Measurements from ENCODE around the gene CACNA2D2. TPM values are rescaled to one million over a fixed set of nuclear protein-coding genes. Genes with fewer than 3 reads are reported as not detected.

Gene CACNA2D2
- total and polyA plus RNA-seq, 2 of the 8 experiments (the other 6 are each of a cell fraction or from before 2014, with no cell fraction given) = 14.1 to 25.0 TPM

- CTCF ChIA-PET (ENCODE audit: partially characterized antibody) = interaction anchor here (0.6 to 12.6 kb wide), 18 partner anchors 7 to 147 kb away, joined by 3 to 114 read pairs (median 6); partner anchors contain the start of gene C3orf18
- no peak overlapping the region for H4K91ac ChIP-seq (replicated peaks; ENCODE audit: insufficient read length, low read length)
- FAIRE-seq (no peak), DNase-seq (ENCODE audit: low read depth in 1 of 2, low spot score in 2 of 2) (no peak)
- H2BK12ac ChIP-seq (ENCODE audit: low read depth, low read length) = peak overlapping the region; percentile 98; the same call in 1 of the 2 replicates
- no peak overlapping the region for H3K23ac ChIP-seq (ENCODE audit: insufficient read length)
- TF ChIP-seq MAFK (IDR thresholded peaks at IDR 0.05; ENCODE audit: low read depth, low read length) (peak; percentile 100), BRCA1 (IDR thresholded peaks at IDR 0.05; ENCODE audit: low read depth, low read length) (no peak)
- H2AK5ac ChIP-seq (ENCODE audit: low read depth, low read length) = 0 out of 2 replicates have a peak overlapping the region, but pooled peaks have one; percentile 92
- H2AFZ ChIP-seq (ENCODE audit: low read length) = no peak overlapping the region
- POLR2A ChIA-PET (ENCODE audit: partially characterized antibody) = interaction anchor here (1.3 to 1.8 kb wide), 3 partner anchors 16 to 99 kb away, joined by 3 to 4 read pairs (median 3); no protein-coding TSS in a partner anchor
- no peak overlapping the region for H3K14ac ChIP-seq (ENCODE audit: insufficient read length)
- H3K56ac ChIP-seq (replicated peaks; ENCODE audit: insufficient read length, low read depth, low read length) = no peak overlapping the region
- H4K8ac ChIP-seq (ENCODE audit: extremely low read depth, insufficient read depth, low read length) = no peak overlapping the region
- peaks cover 0 to 48% (median 38%) of the 10 kb centered on the region in 4 experiments; a peak in 6 of 7 replicates for H3K4me1 ChIP-seq (replicated peaks in 1 of 4; ENCODE audit: control insufficient read depth in 3 of 4, insufficient read depth in 4 of 4, low read length in 3 of 4)
- no peaks in the 10 kb centered on the region for H3K9me3 ChIP-seq (ENCODE audit: insufficient read depth in 2 of 2, low read depth in 1 of 2, low read length in 1 of 2)
- no peaks in the 10 kb centered on the region; a peak in 1 of 7 replicates for H3K27me3 ChIP-seq (replicated peaks in 1 of 4; ENCODE audit: control insufficient read depth in 3 of 4, extremely low read depth in 1 of 4, insufficient read depth in 3 of 4, low read length in 3 of 4)
- no peaks in the 10 kb centered on the region for H3K79me1 ChIP-seq (ENCODE audit: low read depth, low read length)
- H2BK120ac ChIP-seq (replicated peaks; ENCODE audit: low read depth, low read length) = no peak overlapping the region
- WGBS, 2 experiments (ENCODE audit: extremely low coverage in 1 of 2, insufficient coverage in 1 of 2, insufficient read length in 1 of 2, insufficient replicate concordance in 2 of 2, low coverage in 1 of 2, low lambda C conversion rate in 2 of 2, missing lambda C conversion rate in 1 of 2) = 85% methylated on average over 4 of the region's 4 CpGs; no CpG with 5 or more reads in 1 of the 2 experiments
- peak overlapping the region; percentile 97 for H3K18ac ChIP-seq (ENCODE audit: extremely low read depth, low read length)
- no peak overlapping the region for H4K5ac ChIP-seq (ENCODE audit: insufficient read length, low read depth, low read length)
- peak overlapping the region; percentile 91; the same call in 1 of the 2 replicates for H2BK5ac ChIP-seq (ENCODE audit: low read depth, low read length)
- H3K79me2 ChIP-seq (ENCODE audit: control insufficient read depth in 1 of 2, insufficient read depth in 2 of 2, low read length in 2 of 2) = no peaks in the 10 kb centered on the region
- H4K20me1 ChIP-seq (replicated peaks in 1 of 2; ENCODE audit: control insufficient read depth in 1 of 2, insufficient read depth in 2 of 2, low read length in 2 of 2) = no peaks in the 10 kb centered on the region
- H3K4me3 ChIP-seq (ENCODE audit: extremely low read depth in 1 of 4, insufficient read depth in 2 of 4, low read depth in 3 of 4, low read length in 4 of 4) = no peak overlapping the region
- no peak overlapping the region for H3K27ac ChIP-seq (ENCODE audit: low read depth, low read length)
- H3K4ac ChIP-seq (replicated peaks; ENCODE audit: insufficient read length, low read depth, low read length) = no peak overlapping the region
- no peaks in the 10 kb centered on the region for H3K36me3 ChIP-seq (ENCODE audit: control insufficient read depth in 2 of 4, insufficient read depth in 4 of 4, low read length in 3 of 4)
- peak overlapping the region; percentile 97 for H2BK20ac ChIP-seq (ENCODE audit: low read length)
- no peak overlapping the region for H3K4me2 ChIP-seq (ENCODE audit: insufficient read depth in 1 of 2, low read depth in 2 of 2, low read length in 2 of 2)
- no peak overlapping the region for H3K9ac ChIP-seq (replicated peaks in 1 of 4; ENCODE audit: extremely low read depth in 1 of 4, low read depth in 3 of 4, low read length in 3 of 4)
- H2BK15ac ChIP-seq (ENCODE audit: low read length) = peak overlapping the region; percentile 76; the same call in 1 of the 2 replicates
- no peaks in the 10 kb centered on the region; the same call in none of the 2 replicates for H3K23me2 ChIP-seq (ENCODE audit: low read depth, low read length)
These were observed 14.3 kb upstream of the CACNA2D2 start for GRCh38 chr3:50517721-50518206.

Measured in H1 (cell line).